Measurements from ENCODE around the gene MPP3.

DNA sequence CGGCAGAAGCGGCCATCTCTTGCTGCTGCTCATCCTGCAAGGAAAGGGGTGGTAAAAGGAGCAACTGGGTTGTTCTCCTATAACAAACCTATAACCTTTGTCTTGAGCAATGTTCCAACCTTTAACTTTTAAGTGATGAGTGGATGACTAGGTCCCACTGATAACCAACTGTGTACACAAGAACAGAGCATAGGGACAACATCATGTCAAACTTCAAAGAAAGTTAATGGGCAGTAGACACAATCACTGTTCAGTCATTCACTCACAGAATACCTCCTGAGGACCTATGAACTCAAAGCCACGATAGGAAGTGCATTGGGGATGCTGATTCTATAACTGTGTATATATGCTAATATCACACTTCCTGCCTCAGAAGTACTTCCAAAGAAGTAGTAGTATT, 31.1 kb downstream of the MPP3 start:
- TF ChIP-seq, protein P1, sequence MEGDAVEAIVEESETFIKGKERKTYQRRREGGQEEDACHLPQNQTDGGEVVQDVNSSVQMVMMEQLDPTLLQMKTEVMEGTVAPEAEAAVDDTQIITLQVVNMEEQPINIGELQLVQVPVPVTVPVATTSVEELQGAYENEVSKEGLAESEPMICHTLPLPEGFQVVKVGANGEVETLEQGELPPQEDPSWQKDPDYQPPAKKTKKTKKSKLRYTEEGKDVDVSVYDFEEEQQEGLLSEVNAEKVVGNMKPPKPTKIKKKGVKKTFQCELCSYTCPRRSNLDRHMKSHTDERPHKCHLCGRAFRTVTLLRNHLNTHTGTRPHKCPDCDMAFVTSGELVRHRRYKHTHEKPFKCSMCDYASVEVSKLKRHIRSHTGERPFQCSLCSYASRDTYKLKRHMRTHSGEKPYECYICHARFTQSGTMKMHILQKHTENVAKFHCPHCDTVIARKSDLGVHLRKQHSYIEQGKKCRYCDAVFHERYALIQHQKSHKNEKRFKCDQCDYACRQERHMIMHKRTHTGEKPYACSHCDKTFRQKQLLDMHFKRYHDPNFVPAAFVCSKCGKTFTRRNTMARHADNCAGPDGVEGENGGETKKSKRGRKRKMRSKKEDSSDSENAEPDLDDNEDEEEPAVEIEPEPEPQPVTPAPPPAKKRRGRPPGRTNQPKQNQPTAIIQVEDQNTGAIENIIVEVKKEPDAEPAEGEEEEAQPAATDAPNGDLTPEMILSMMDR (IDR thresholded peaks at IDR 0.05; ENCODE audit: insufficient read depth, low read length, poor library complexity, severe bottlenecking) = no peak
- no peak for TF ChIP-seq EZH2phosphoT487 (conservative IDR thresholded peaks at IDR 0.05; ENCODE audit: low read length)

Measured in SU-DHL-6 (cell line).